GM12892 (cell line): ENCODE measurements around the gene SGCG.

ENCODE experiments used
- POLR2A ChIP-seq: IDR thresholded peaks from 2 replicates; pipeline ENCODE4 v1.6.1; 2011; ENCODE audit warnings: low read depth, low read length, control low read depth
- POLR2AphosphoS5 ChIP-seq: IDR thresholded peaks from 2 replicates; pipeline ENCODE4 v1.6.1; 2011; ENCODE audit warnings: low read depth, low read length, control low read depth

- TF ChIP-seq POLR2A (no peak), POLR2AphosphoS5 (no peak)
Observed at GRCh38 chr13:23288995-23289394, 108.2 kb downstream of the SGCG start.
